22Rv1 (cell line): ENCODE data around the gene LCN10.

Experiments used
- H3K27ac ChIP-seq: fragments of 450-650 bp; 2 replicates; pipeline ENCODE4 v1.5.1; 2017
- CTCF ChIP-seq: fragments of 450-650 bp; IDR thresholded peaks from 2 replicates; pipeline ENCODE4 v1.5.1; 2017; ENCODE audit warnings: mild to moderate bottlenecking
- ZFX ChIP-seq: fragments of 450-650 bp; IDR thresholded peaks from 2 replicates; pipeline ENCODE4 v1.6.1; 2017; ENCODE audit warnings: antibody characterized with exemption, borderline replicate concordance

The LCN10 gene

DNA sequence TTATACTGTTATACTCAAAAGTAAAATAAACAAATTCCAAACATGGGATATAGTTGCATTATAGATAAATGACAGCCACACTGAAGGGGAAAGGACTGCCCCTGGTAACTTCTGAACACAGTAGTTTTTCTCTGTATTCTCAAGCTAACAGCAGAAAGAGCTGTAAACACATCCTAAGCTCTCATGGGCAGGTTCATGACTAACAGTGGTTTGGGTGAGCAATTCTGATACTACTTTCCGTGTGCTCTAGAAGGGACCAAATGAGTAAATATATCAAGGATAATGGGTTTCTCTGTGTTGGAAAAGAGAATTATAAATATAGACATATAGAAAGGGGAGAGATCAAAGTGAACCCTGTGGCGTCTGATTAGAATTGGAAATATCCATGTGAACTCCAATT lies 7.8 kb upstream of the LCN10 start:
- TF ChIP-seq CTCF, result no peak
- no peak for TF ChIP-seq ZFX
- no peak overlapping the region for H3K27ac ChIP-seq

- no peak overlapping the region for H3K27ac ChIP-seq
- TF ChIP-seq ZFX (no peak), CTCF (no peak)
Measured at GRCh38 chr9:136748666-136749611, 6.2 kb upstream of the LCN10 start.

- no peak within 1 kb of the TSS for H3K27ac ChIP-seq
- no peak for TF ChIP-seq ZFX
- no peak for TF ChIP-seq CTCF
Measured at GRCh38 chr9:136748201-136748600, 5.5 kb upstream of the LCN10 start, which contains the start of gene LCN6. Gene LCN6, minus strand, starts transcription at chr9:136748525. Its CDS starts 42 bp downstream, at chr9:136748483.

- TF ChIP-seq CTCF (no peak), ZFX (no peak)
Measured at GRCh38 chr9:136747161-136748060, 4.7 kb upstream of the LCN10 start.

GRCh38 chr9:136746621-136747020 lies 3.9 kb upstream of the LCN10 start:
- TF ChIP-seq ZFX, result no peak
- TF ChIP-seq CTCF, result no peak
- H3K27ac ChIP-seq, result no peak overlapping the region

More at GRCh38 chr9:136747161-136748060, 4.7 kb upstream of the LCN10 start:
- H3K27ac ChIP-seq, result no peak overlapping the region

- H3K27ac ChIP-seq, result no peak overlapping the region
- TF ChIP-seq ZFX (no peak), CTCF (no peak)
Measured at GRCh38 chr9:136746155-136746490, 3.4 kb upstream of the LCN10 start.
